Caco-2 (cell line): ENCODE measurements around the gene TBC1D2. TPM values are rescaled to one million over a fixed set of nuclear protein-coding genes. Genes with fewer than 3 reads are reported as not detected.
"Not testable (repeated sequence)": the region's sequence is repeated elsewhere in the genome, so short reads cannot be mapped to it uniquely, and the experiment has no call there.

ENCODE experiments used
- BruUV-seq: library from RNA; stranded (reverse); fragments of 400-500 nt; replicated peaks from 2 replicates; lab custom pipeline; 2021; lab: Mats Ljungman, UMichigan
- CTCF ChIA-PET: fragments of 300-600 bp; sonication (Branson Sonifier 250); formaldehyde crosslinking; loops from one replicate; lab custom pipeline; 2022; ENCODE audit warnings: antibody characterized with exemption; lab: Charles Lee
- POLR2A ChIA-PET: fragments of 300-600 bp; sonication (Branson Sonifier 250); formaldehyde crosslinking; loops from one replicate; lab custom pipeline; 2022; ENCODE audit warnings: antibody characterized with exemption; lab: Charles Lee
- DNase-seq, 2 experiments: peaks; one replicate each; pipeline versions ENCODE4 v3.0.0 to v3.0.0-alpha.2; 2020 to 2022
- H3K27me3 ChIP-seq: replicated peaks from 2 replicates; pipeline ENCODE4 v1.6.0; 2011; ENCODE audit warnings: low read length; ENCODE audit not compliant: control insufficient read depth, insufficient read depth
- H3K36me3 ChIP-seq: 2 replicates; pipeline ENCODE4 v1.5.1; 2011; ENCODE audit warnings: low read length; ENCODE audit not compliant: control insufficient read depth, insufficient read depth
- H3K4me1 ChIP-seq: fragments of 250-450 bp; sonication (Bioruptor Pico); 2 replicates; pipeline ENCODE4 v1.5.1; 2020; ENCODE audit warnings: mild to moderate bottlenecking
- H3K4me3 ChIP-seq: 2 replicates; pipeline ENCODE4 v1.5.1; 2011; ENCODE audit warnings: low read depth, mild to moderate bottlenecking, control low read depth, low read length
- H3K9me3 ChIP-seq: fragments of 250-450 bp; sonication (Bioruptor Pico); 2 replicates; pipeline ENCODE4 v1.5.1; 2020; ENCODE audit warnings: mild to moderate bottlenecking, moderate library complexity
- H3K27ac Mint-ChIP-seq: one replicate; pipeline ENCODE4 v1.8.0; 2022; ENCODE audit warnings: mixed read lengths; ENCODE audit not compliant: unreplicated experiment
- H3K27me3 Mint-ChIP-seq: one replicate; pipeline ENCODE4 v1.8.0; 2022; ENCODE audit warnings: mixed read lengths; ENCODE audit not compliant: insufficient read depth, unreplicated experiment
- H3K36me3 Mint-ChIP-seq: one replicate; pipeline ENCODE4 v1.8.0; 2022; ENCODE audit warnings: mild to moderate bottlenecking, mixed read lengths; ENCODE audit not compliant: insufficient read depth, unreplicated experiment
- H3K4me1 Mint-ChIP-seq: one replicate; pipeline ENCODE4 v1.8.0; 2022; ENCODE audit warnings: low read depth, mixed read lengths; ENCODE audit not compliant: unreplicated experiment
- H3K4me3 Mint-ChIP-seq: one replicate; pipeline ENCODE4 v1.8.0; 2022; ENCODE audit warnings: mild to moderate bottlenecking, moderate library complexity, mixed read lengths; ENCODE audit not compliant: unreplicated experiment
- H3K9me3 Mint-ChIP-seq: one replicate; pipeline ENCODE4 v1.8.0; 2022; ENCODE audit warnings: mixed read lengths; ENCODE audit not compliant: unreplicated experiment
- intact Hi-C: fragments of 100-400 bp; cut with micrococcal nuclease; formaldehyde crosslinking; loops from one replicate; pipeline ENCODE4 v1.10.0; 2022; ENCODE audit not compliant: unreplicated experiment
- total RNA-seq: library from RNA; stranded (reverse); gene quantifications from 2 replicates; pipeline ENCODE4 v1.2.3, GENCODE V29; 2022
- TF ChIP-seq, protein P1 (sequence below), 2 experiments: fragments of 200-600 bp in 1 of 2; IDR thresholded peaks; 1 replicate in 1 of 2; 2 replicates in 1 of 2; pipeline versions ENCODE4 v1.5.1 to v1.8.0; 2011 to 2022; ENCODE audit warnings: antibody characterized with exemption in 1 of 2, control low read depth in 1 of 2, inconsistent platforms in 1 of 2, low read depth in 1 of 2, low read length in 1 of 2, mild to moderate bottlenecking in 1 of 2, moderate library complexity in 1 of 2; ENCODE audit not compliant: insufficient read depth in 1 of 2, severe bottlenecking in 1 of 2, unreplicated experiment in 1 of 2

Gene TBC1D2
- total RNA-seq, 1 experiment from 2014 or later: 8.5 TPM

DNA sequence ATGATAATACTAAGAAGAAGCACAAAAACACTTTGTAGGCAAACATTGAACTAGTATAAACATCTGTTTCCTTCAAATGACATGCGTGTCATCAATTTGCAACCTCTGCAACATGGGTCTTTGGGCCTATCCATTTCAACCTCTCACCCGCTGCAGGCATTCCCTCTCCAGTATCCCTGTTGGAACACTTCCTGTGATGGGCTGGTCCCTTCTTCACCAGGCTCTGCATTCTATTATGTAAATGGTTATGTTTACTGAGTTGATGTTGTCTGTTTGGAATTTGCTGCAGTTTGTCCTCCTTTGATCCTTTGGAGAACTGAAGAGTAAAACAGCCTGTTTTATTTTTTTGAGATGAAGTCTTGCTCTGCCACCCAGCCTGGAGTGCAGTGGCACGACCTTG, 16.6 kb upstream of the TBC1D2 start:
- BruUV-seq: no TSS peak
- Histone ChIP-seq H3K4me1 (peaks cover 4% of the 10 kb centered on the region), H3K27me3 (no peaks in the 10 kb centered on the region), H3K4me3 (no peak overlapping the region), H3K9me3 (no peaks in the 10 kb centered on the region; the same call in 1 of the 2 replicates), H3K36me3 (no peaks in the 10 kb centered on the region)
- DNase-seq: no peak
- no peaks in the 10 kb centered on the region for H3K9me3 Mint-ChIP-seq
- H3K27me3 Mint-ChIP-seq: no peaks in the 10 kb centered on the region
- no peak overlapping the region for H3K27ac Mint-ChIP-seq
- ChIA-PET POLR2A (no interaction called here), CTCF (no interaction called here)
- no peak overlapping the region for H3K4me3 Mint-ChIP-seq
- H3K4me1 Mint-ChIP-seq: peaks cover 9% of the 10 kb centered on the region
- no peaks in the 10 kb centered on the region for H3K36me3 Mint-ChIP-seq
- intact Hi-C loops: no loop called here
- TF ChIP-seq, protein P1, sequence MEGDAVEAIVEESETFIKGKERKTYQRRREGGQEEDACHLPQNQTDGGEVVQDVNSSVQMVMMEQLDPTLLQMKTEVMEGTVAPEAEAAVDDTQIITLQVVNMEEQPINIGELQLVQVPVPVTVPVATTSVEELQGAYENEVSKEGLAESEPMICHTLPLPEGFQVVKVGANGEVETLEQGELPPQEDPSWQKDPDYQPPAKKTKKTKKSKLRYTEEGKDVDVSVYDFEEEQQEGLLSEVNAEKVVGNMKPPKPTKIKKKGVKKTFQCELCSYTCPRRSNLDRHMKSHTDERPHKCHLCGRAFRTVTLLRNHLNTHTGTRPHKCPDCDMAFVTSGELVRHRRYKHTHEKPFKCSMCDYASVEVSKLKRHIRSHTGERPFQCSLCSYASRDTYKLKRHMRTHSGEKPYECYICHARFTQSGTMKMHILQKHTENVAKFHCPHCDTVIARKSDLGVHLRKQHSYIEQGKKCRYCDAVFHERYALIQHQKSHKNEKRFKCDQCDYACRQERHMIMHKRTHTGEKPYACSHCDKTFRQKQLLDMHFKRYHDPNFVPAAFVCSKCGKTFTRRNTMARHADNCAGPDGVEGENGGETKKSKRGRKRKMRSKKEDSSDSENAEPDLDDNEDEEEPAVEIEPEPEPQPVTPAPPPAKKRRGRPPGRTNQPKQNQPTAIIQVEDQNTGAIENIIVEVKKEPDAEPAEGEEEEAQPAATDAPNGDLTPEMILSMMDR (IDR thresholded peaks at IDR 0.05; ENCODE audit: insufficient read depth in 1 of 2, low read depth in 1 of 2, low read length in 1 of 2, severe bottlenecking in 1 of 2, unreplicated experiment in 1 of 2): no peak

DNA sequence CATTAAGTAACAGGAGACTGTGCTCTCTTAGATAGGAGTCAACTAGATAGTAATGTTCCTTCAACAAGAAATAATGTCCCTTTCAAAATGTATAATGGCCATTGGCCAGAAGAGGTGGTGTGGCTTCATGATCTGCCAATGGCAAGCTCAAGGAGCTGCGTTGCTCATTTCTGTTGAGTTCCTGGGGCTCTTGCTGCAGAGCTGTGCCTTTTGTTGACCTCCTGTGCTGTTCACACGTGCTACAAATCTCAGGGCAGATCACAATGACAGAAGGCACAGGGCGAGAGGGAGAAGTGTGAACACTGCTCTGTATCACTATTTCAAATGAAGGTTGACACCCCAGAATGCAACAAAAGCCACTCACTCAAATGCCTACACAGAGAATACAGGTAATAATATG, 16.0 kb upstream of the TBC1D2 start:
- Mint-ChIP-seq H3K4me1 (peaks cover 10% of the 10 kb centered on the region), H3K27me3 (no peaks in the 10 kb centered on the region), H3K9me3 (no peaks in the 10 kb centered on the region), H3K36me3 (no peaks in the 10 kb centered on the region), H3K4me3 (no peak overlapping the region), H3K27ac (no peak overlapping the region)
- ChIA-PET POLR2A (no interaction called here), CTCF (no interaction called here)
- Histone ChIP-seq H3K4me3 (no peak overlapping the region), H3K27me3 (no peaks in the 10 kb centered on the region), H3K36me3 (no peaks in the 10 kb centered on the region), H3K4me1 (no peaks in the 10 kb centered on the region), H3K9me3 (no peaks in the 10 kb centered on the region; the same call in 1 of the 2 replicates)
- no TSS peak for BruUV-seq
- intact Hi-C loops: no loop called here
- DNase-seq: no peak
- TF ChIP-seq, protein P1 (IDR thresholded peaks at IDR 0.05; ENCODE audit: insufficient read depth in 1 of 2, low read depth in 1 of 2, low read length in 1 of 2, severe bottlenecking in 1 of 2, unreplicated experiment in 1 of 2): no peak

DNA sequence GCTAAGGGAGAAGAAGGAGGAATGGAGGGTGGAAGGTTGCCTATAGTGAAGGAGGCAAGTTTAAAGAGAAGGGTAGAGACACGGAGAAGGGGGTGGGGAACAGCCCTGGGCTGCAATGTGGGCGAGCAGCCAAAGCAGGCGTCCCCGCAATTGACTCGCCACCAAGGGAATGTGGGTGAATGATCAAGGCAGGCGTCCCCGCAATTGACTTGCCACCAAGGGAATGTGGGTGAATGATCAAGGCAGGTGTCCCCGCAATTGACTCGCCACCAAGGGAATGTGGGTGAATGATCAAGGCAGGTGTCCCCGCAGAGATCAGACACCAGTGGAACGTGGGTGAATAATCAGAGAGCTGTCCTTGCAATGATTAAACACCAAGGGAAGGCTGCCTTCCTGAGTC, 14.8 kb upstream of the TBC1D2 start:
- H3K36me3 Mint-ChIP-seq, POLR2A ChIA-PET, H3K36me3 ChIP-seq, BruUV-seq, intact Hi-C loops, H3K4me3 ChIP-seq, H3K4me1 ChIP-seq, DNase-seq, H3K27me3 Mint-ChIP-seq, H3K4me3 Mint-ChIP-seq, H3K9me3 Mint-ChIP-seq, H3K27me3 ChIP-seq, H3K27ac Mint-ChIP-seq, CTCF ChIA-PET, H3K9me3 ChIP-seq: not testable (repeated sequence)
- peaks cover 17% of the 10 kb centered on the region for H3K4me1 Mint-ChIP-seq

DNA sequence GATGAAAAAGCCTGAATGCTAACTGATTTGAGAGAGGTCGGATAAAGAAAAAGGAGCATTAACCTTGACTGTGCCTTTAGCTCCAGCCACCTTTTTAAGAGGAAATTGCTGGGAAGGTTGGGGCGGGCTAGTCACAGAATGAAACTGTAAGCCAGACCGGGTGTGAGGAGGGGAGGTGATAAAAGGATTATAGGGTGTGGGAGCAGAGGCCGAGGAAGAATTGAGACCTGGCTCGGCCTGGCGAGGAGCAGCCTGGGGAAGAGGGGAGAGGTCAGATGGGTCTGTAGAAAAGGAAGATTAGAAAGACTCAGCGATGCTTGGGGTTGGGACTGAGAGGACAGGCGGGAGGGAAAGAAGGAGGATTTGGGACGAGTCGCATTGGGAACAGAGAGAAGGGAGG, 14.2 kb upstream of the TBC1D2 start:
- H3K27me3 Mint-ChIP-seq, H3K4me1 ChIP-seq: not testable (repeated sequence)

DNA sequence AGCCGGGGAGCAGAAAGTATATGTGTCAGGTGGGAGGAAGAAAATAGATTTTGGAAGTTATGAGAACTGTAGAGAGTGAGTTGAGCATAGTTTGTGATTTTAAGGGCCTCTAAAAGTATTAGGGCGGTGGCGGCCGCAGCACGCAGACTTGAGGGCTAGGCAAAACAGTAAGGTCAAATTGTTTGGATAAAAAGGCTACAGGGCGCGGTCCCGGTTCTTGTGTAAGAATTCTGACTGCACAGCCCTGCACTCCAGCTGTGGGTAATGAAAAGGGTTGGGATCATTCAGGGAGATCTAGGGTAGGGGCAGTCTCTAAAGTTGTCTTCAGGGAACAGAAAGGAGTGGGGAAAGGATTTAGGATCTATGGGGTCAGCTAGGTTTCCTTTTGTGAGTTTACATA, 12.1 kb upstream of the TBC1D2 start:
- H3K27me3 Mint-ChIP-seq, DNase-seq, H3K4me3 Mint-ChIP-seq, H3K27me3 ChIP-seq, H3K4me3 ChIP-seq, H3K36me3 Mint-ChIP-seq, BruUV-seq, intact Hi-C loops, H3K36me3 ChIP-seq, CTCF ChIA-PET, H3K4me1 ChIP-seq, H3K9me3 ChIP-seq, POLR2A ChIA-PET, H3K9me3 Mint-ChIP-seq, H3K27ac Mint-ChIP-seq: not testable (repeated sequence)
- peaks cover 17% of the 10 kb centered on the region for H3K4me1 Mint-ChIP-seq

More for the DNA sequence above, 14.2 kb upstream of the TBC1D2 start:
- H3K27me3 ChIP-seq, H3K9me3 ChIP-seq, DNase-seq, POLR2A ChIA-PET, H3K4me3 ChIP-seq, H3K9me3 Mint-ChIP-seq, intact Hi-C loops, BruUV-seq, H3K36me3 ChIP-seq, H3K27ac Mint-ChIP-seq, CTCF ChIA-PET, H3K36me3 Mint-ChIP-seq, H3K4me3 Mint-ChIP-seq: not testable (repeated sequence)
- peaks cover 17% of the 10 kb centered on the region for H3K4me1 Mint-ChIP-seq
